SK-N-SH (cell line): Measurements from ENCODE around the gene LRRC49. TPM values are rescaled to one million over a fixed set of nuclear protein-coding genes. Genes with fewer than 3 reads are reported as not detected.

Experiments used
- CTCF ChIA-PET: fragments of 300-600, 350-600 bp; formaldehyde crosslinking; extraction: SDS; loops from one replicate; lab custom pipeline; 2021; lab: Yijun Ruan, JAX
- POLR2A ChIA-PET: fragments of 350-600 bp; sonication (Branson Sonifier 250); formaldehyde crosslinking; extraction: SDS; loops from one replicate; lab custom pipeline; 2020; ENCODE audit warnings: antibody characterized with exemption, inconsistent platforms; lab: Yijun Ruan, JAX
- DNase-seq: peaks from one replicate; pipeline ENCODE4 v3.0.0; 2012
- H2AFZ ChIP-seq: fragments of 200-600 bp; sonication (generic); 2 replicates; pipeline ENCODE4 v1.8.1; 2016; ENCODE audit warnings: antibody characterized with exemption, mild to moderate bottlenecking, low read depth
- H3F3A ChIP-seq: fragments of 200-600 bp; sonication (generic); replicated peaks from 2 replicates; pipeline ENCODE3; 2016; ENCODE audit warnings: antibody characterized with exemption, mild to moderate bottlenecking; ENCODE audit not compliant: insufficient read depth
- H3K27ac ChIP-seq, 2 experiments: fragments of 200-500 bp in 1 of 2; fragments of 200-600 bp in 1 of 2; sonication (Bioruptor generic) in 1 of 2; sonication (generic), shearing (Covaris generic) in 1 of 2; 2 replicates each; pipeline versions ENCODE4 v1.5.1 to v1.6.1; 2014 to 2016; ENCODE audit warnings: low read depth in 2 of 2, inconsistent platforms in 1 of 2, low read length in 1 of 2, mild to moderate bottlenecking in 1 of 2, mixed read lengths in 1 of 2
- H3K27me3 ChIP-seq: fragments of 200-600 bp; sonication (generic), shearing (Covaris generic); 2 replicates; pipeline ENCODE4 v1.6.1; 2016; ENCODE audit warnings: mixed run types; ENCODE audit not compliant: insufficient read depth
- H3K36me3 ChIP-seq, 2 experiments: fragments of 200-500 bp in 1 of 2; fragments of 200-600 bp in 1 of 2; sonication (Bioruptor generic) in 1 of 2; sonication (generic) in 1 of 2; replicated peaks in 1 of 2; 2 replicates each; pipeline versions ENCODE3 to v1.5.1; 2014 to 2016; ENCODE audit warnings: low read length in 1 of 2, mild to moderate bottlenecking in 1 of 2; ENCODE audit not compliant: insufficient read depth in 2 of 2, control insufficient read depth in 1 of 2
- H3K4me1 ChIP-seq, 2 experiments: fragments of 200-500 bp in 1 of 2; fragments of 200-600 bp in 1 of 2; sonication (Bioruptor generic) in 1 of 2; sonication (generic), shearing (Covaris generic) in 1 of 2; 2 replicates each; pipeline versions ENCODE4 v1.5.1 to v1.6.1; 2014 to 2016; ENCODE audit warnings: low read depth in 1 of 2, low read length in 1 of 2, mixed run types in 1 of 2; ENCODE audit not compliant: insufficient read depth in 2 of 2, control insufficient read depth in 1 of 2
- H3K4me2 ChIP-seq: fragments of 200-600 bp; sonication (generic), shearing (Covaris generic); 2 replicates; pipeline ENCODE4 v1.6.1; 2017; ENCODE audit warnings: mixed run types
- H3K4me3 ChIP-seq, 2 experiments: fragments of 200-500 bp in 1 of 2; fragments of 200-600 bp in 1 of 2; sonication (Bioruptor generic) in 1 of 2; sonication (generic), shearing (Covaris generic) in 1 of 2; 2 replicates each; pipeline versions ENCODE4 v1.5.1 to v1.8.1; 2014 to 2016; ENCODE audit warnings: low read depth in 2 of 2, inconsistent platforms in 1 of 2, low read length in 1 of 2, mild to moderate bottlenecking in 1 of 2, mixed read lengths in 1 of 2, moderate library complexity in 1 of 2
- H3K79me2 ChIP-seq: fragments of 200-600 bp; sonication (generic); 2 replicates; pipeline ENCODE4 v1.8.1; 2017; ENCODE audit warnings: mild to moderate bottlenecking; ENCODE audit not compliant: insufficient read depth
- H3K9ac ChIP-seq: fragments of 200-600 bp; sonication (generic); 2 replicates; pipeline ENCODE4 v1.6.1; 2017; ENCODE audit warnings: mixed run types
- H3K9me2 ChIP-seq: fragments of 200-600 bp; sonication (generic); 2 replicates; pipeline ENCODE4 v1.6.1; 2017; ENCODE audit warnings: mixed run types
- H3K9me3 ChIP-seq: fragments of 200-600 bp; sonication (generic); 2 replicates; pipeline ENCODE4 v1.6.1; 2017; ENCODE audit warnings: mixed run types, mild to moderate bottlenecking, moderate library complexity
- H4K20me1 ChIP-seq: fragments of 200-600 bp; sonication (generic); 2 replicates; pipeline ENCODE4 v1.6.1; 2017; ENCODE audit warnings: mild to moderate bottlenecking, mixed run types; ENCODE audit not compliant: insufficient read depth
- CHD2 ChIP-seq: fragments of 150-350 bp; IDR thresholded peaks from 2 replicates; pipeline ENCODE4 v1.6.1; 2018; ENCODE audit warnings: low read length; ENCODE audit not compliant: partially characterized antibody
- EP300 ChIP-seq, 2 experiments: IDR thresholded peaks; 2 replicates each; pipeline versions ENCODE4 v1.4.0 to v1.6.1; 2012; ENCODE audit warnings: borderline replicate concordance in 1 of 2, low read depth in 1 of 2, low read length in 1 of 2
- FOSL2 ChIP-seq: IDR thresholded peaks from 2 replicates; pipeline ENCODE4 v1.4.0; 2012; ENCODE audit warnings: low read depth, mild to moderate bottlenecking, moderate library complexity, borderline replicate concordance
- FOXJ3 ChIP-seq: sonication (generic); formaldehyde crosslinking; IDR thresholded peaks from 2 replicates; pipeline ENCODE4 v1.5.1; 2020; ENCODE audit warnings: mild to moderate bottlenecking, missing genetic modification reagents
- NFIC ChIP-seq: IDR thresholded peaks from 2 replicates; pipeline ENCODE4 v1.4.0; 2012; ENCODE audit warnings: borderline replicate concordance
- RFX5 ChIP-seq: IDR thresholded peaks from 2 replicates; pipeline ENCODE4 v1.6.1; 2012; ENCODE audit warnings: mild to moderate bottlenecking, improper control_type of control experiment, low read length
- RXRA ChIP-seq: IDR thresholded peaks from 2 replicates; pipeline ENCODE4 v1.4.0; 2012; ENCODE audit warnings: low read depth, mild to moderate bottlenecking, borderline replicate concordance
- whole genome bisulfite sequencing: methylation state at CpG from one replicate; pipeline ENCODE4 v1.1.6; 2017; ENCODE audit warnings: low lambda C conversion rate; 5-methylcytosine and 5-hydroxymethylcytosine counted together
- polyA plus RNA-seq, 3 experiments: library from polyadenylated mRNA; depleted of rRNA; stranded (reverse); fragments of >200 nt; gene quantifications; 2 replicates each; pipeline ENCODE4 v1.2.3, GENCODE V29; 2012
- TF ChIP-seq, protein P1 (sequence below): IDR thresholded peaks from 2 replicates; pipeline ENCODE4 v1.6.1; 2012; ENCODE audit warnings: mild to moderate bottlenecking, low read depth, low read length, moderate library complexity

The LRRC49 gene
- polyA plus RNA-seq, 1 of the 3 experiments (the other 2 are of a cell fraction): 7.2 TPM

DNA sequence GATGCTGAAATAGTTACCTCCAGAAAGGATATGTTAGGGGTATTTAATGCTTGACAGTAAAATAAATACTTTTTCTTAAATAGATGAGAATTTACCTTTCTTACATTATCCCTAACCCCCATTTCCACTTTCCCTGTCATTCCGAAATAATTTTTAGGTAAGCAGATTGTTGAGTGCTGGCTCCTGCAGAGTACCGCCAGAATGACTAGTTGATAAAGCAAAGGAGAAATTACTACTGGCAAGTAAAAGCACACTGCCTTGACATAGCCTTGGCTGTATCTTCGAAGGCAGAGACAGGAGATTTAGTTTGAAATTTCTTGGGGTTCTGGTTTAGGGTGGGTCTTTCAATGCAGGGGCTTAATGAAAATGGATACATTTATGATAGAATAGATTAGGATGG lies 40.8 kb downstream of the LRRC49 start (continued):
- no peak for TF ChIP-seq FOSL2
- TF ChIP-seq CHD2: no peak
- TF ChIP-seq EP300 (IDR thresholded peaks at IDR 0.05; ENCODE audit: borderline replicate concordance in 1 of 2, low read depth in 1 of 2, low read length in 1 of 2): no peak
- TF ChIP-seq, all 33 proteins: peak for 0

DNA sequence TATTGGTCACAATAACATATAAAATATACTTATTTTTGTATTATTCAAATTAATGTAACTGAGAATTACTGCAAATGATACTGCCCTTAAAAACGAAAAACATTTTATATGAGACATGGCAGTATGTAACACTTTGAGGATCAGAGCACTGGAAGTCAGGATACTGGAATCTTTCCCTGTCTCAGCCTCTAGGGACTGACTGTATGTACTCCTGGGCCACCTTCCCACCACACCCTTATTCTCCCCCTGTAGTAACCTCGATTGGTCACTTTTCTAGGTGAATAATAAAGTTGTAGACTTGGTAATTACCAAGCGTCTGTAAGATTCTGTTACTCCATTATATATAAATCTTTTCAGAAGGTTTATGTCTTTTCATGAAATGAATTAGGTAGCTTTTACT lies 43.0 kb downstream of the LRRC49 start:
- no peak for TF ChIP-seq FOSL2
- WGBS: 86% methylated on average over 3 of the region's 3 CpGs
- Histone ChIP-seq H3K9ac (no peak overlapping the region), H3K27me3 (no peaks in the 10 kb centered on the region), H3K4me1 (peaks cover 0 to 10% of the 10 kb centered on the region in 2 experiments; a peak in 2 of 4 replicates), H3K27ac (no peak overlapping the region), H3K4me3 (no peak overlapping the region), H3K4me2 (no peak overlapping the region), H3K79me2 (no peaks in the 10 kb centered on the region), H3K9me2 (no peaks in the 10 kb centered on the region), H3K36me3 (no peaks in the 10 kb centered on the region), H4K20me1 (no peaks in the 10 kb centered on the region), H2AFZ (no peak overlapping the region), H3F3A (peaks cover 4% of the 10 kb centered on the region), H3K9me3 (no peaks in the 10 kb centered on the region)
- ChIA-PET POLR2A (no interaction called here), CTCF (interaction anchor here (1.0 to 2.4 kb wide), 4 partner anchors 14 to 234 kb away, joined by 3 to 5 read pairs (median 3); no protein-coding TSS in a partner anchor)
- no peak for DNase-seq

DNA sequence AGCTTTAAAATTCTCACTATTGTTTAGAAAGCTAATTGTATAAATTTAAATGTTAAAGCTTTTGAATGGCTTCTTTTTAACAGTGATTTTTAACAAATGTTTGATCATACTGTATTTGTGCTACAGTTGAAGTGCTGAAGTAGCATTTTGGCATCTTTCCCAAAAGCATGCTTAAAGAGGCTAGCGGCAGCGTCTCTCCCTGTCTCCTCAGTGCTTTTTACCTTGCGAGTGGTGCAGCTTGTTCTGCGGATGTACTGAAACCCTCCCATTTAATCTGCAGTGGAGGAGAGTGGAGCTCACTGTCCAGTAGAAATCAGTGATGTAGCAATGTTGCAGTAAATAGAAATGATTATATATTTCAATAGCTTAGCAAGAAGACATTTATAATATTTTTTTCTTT lies 43.7 kb downstream of the LRRC49 start:
- H4K20me1 ChIP-seq: no peaks in the 10 kb centered on the region
- H3K79me2 ChIP-seq: no peaks in the 10 kb centered on the region
- no peak overlapping the region for H2AFZ ChIP-seq
- POLR2A ChIA-PET: no interaction called here
- no peaks in the 10 kb centered on the region for H3K9me2 ChIP-seq
- H3K4me1 ChIP-seq: peaks cover 0 to 10% of the 10 kb centered on the region in 2 experiments; a peak in 2 of 4 replicates
- TF ChIP-seq RFX5: no peak
- no peak for TF ChIP-seq FOSL2
- TF ChIP-seq NFIC: peak; percentile 30; the same call in 1 of the 2 replicates
- no peak for TF ChIP-seq FOXJ3 (CRISPR knock-in tag)
- TF ChIP-seq, protein P1, sequence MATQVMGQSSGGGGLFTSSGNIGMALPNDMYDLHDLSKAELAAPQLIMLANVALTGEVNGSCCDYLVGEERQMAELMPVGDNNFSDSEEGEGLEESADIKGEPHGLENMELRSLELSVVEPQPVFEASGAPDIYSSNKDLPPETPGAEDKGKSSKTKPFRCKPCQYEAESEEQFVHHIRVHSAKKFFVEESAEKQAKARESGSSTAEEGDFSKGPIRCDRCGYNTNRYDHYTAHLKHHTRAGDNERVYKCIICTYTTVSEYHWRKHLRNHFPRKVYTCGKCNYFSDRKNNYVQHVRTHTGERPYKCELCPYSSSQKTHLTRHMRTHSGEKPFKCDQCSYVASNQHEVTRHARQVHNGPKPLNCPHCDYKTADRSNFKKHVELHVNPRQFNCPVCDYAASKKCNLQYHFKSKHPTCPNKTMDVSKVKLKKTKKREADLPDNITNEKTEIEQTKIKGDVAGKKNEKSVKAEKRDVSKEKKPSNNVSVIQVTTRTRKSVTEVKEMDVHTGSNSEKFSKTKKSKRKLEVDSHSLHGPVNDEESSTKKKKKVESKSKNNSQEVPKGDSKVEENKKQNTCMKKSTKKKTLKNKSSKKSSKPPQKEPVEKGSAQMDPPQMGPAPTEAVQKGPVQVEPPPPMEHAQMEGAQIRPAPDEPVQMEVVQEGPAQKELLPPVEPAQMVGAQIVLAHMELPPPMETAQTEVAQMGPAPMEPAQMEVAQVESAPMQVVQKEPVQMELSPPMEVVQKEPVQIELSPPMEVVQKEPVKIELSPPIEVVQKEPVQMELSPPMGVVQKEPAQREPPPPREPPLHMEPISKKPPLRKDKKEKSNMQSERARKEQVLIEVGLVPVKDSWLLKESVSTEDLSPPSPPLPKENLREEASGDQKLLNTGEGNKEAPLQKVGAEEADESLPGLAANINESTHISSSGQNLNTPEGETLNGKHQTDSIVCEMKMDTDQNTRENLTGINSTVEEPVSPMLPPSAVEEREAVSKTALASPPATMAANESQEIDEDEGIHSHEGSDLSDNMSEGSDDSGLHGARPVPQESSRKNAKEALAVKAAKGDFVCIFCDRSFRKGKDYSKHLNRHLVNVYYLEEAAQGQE: no peak
- no peak for TF ChIP-seq RXRA
- TF ChIP-seq, all 33 proteins: peak for 1
- Histone ChIP-seq H3F3A (peaks cover 4% of the 10 kb centered on the region), H3K27me3 (no peaks in the 10 kb centered on the region), H3K4me3 (no peak overlapping the region), H3K27ac (no peak overlapping the region; a peak in 1 of 4 replicates), H3K9me3 (no peaks in the 10 kb centered on the region), H3K36me3 (no peaks in the 10 kb centered on the region), H3K9ac (no peak overlapping the region), H3K4me2 (0 out of 2 replicates have a peak overlapping the region, but pooled peaks have one; percentile 2)
- peak; percentile 44 for DNase-seq
- 46% methylated on average over 4 of the region's 4 CpGs for WGBS
- CTCF ChIA-PET: interaction anchor here (1.0 to 2.4 kb wide), 5 partner anchors 15 to 233 kb away, joined by 3 to 5 read pairs (median 3); no protein-coding TSS in a partner anchor
